OCI-LY3 (cell line): Measurements from ENCODE around the gene NUDT7.
A peak's percentile ranks its signal among the peaks of the same experiment; 100 is the strongest.

ENCODE experiments used
- H2AFZ ChIP-seq: fragments of 200-600, 300-600 bp; shearing (Covaris generic); 2 replicates; pipeline ENCODE4 v1.6.0; 2014; ENCODE audit warnings: antibody characterized with exemption, low read depth, low read length
- H3K27ac ChIP-seq: fragments of 200-600, 300-600 bp; sonication (generic); 2 replicates; pipeline ENCODE4 v1.5.1; 2014; ENCODE audit warnings: mild to moderate bottlenecking, low read length, moderate library complexity, mixed read lengths
- H3K27me3 ChIP-seq: fragments of 200-600, 300-600 bp; sonication (generic); 2 replicates; pipeline ENCODE4 v1.6.1; 2014; ENCODE audit warnings: low read depth, low read length, mixed read lengths
- H3K36me3 ChIP-seq: fragments of 200-600, 300-600 bp; sonication (generic); replicated peaks from 2 replicates; pipeline ENCODE3; 2014; ENCODE audit warnings: low read depth, low read length, mixed read lengths
- H3K4me1 ChIP-seq: fragments of 300-600, 200-600 bp; sonication (generic); 2 replicates; pipeline ENCODE4 v1.6.1; 2014; ENCODE audit warnings: low read length, mixed read lengths
- H3K4me2 ChIP-seq: fragments of 200-600, 300-600 bp; sonication (generic); 2 replicates; pipeline ENCODE4 v1.6.1; 2014; ENCODE audit warnings: low read length, mixed read lengths
- H3K4me3 ChIP-seq: fragments of 300-600, 200-600 bp; sonication (generic); 2 replicates; pipeline ENCODE4 v1.5.1; 2014; ENCODE audit warnings: antibody characterized with exemption, mild to moderate bottlenecking, low read length, moderate library complexity
- H3K79me2 ChIP-seq: fragments of 300-600, 200-600 bp; shearing (Covaris generic); 2 replicates; pipeline ENCODE4 v1.6.1; 2014; ENCODE audit warnings: mild to moderate bottlenecking, low read length, mixed read lengths
- H3K9ac ChIP-seq: fragments of 300-600, 200-600 bp; shearing (Covaris generic); 2 replicates; pipeline ENCODE4 v1.6.0; 2014; ENCODE audit warnings: mild to moderate bottlenecking, low read length, moderate library complexity
- H3K9me3 ChIP-seq: fragments of 200-600, 300-600 bp; shearing (Covaris generic); 2 replicates; pipeline ENCODE4 v1.6.1; 2014; ENCODE audit warnings: low read length, mixed read lengths; ENCODE audit not compliant: insufficient read depth
- H4K20me1 ChIP-seq: fragments of 200-600, 300-600 bp; sonication (generic); 2 replicates; pipeline ENCODE4 v1.6.1; 2016; ENCODE audit warnings: low read length, mixed read lengths; ENCODE audit not compliant: insufficient read depth
- EZH2phosphoT487 ChIP-seq: fragments of 200-600 bp; shearing (Covaris generic); IDR thresholded peaks from 2 replicates; pipeline ENCODE4 v1.6.1; 2018; ENCODE audit warnings: antibody characterized with exemption, mixed run types, low read depth
- TF ChIP-seq, protein P1 (sequence below): fragments of 200-600, 300-600 bp; sonication (generic); IDR thresholded peaks from 2 replicates; pipeline ENCODE4 v1.5.1; 2014; ENCODE audit warnings: antibody characterized with exemption, low read length, low read depth

NUDT7 gene

DNA sequence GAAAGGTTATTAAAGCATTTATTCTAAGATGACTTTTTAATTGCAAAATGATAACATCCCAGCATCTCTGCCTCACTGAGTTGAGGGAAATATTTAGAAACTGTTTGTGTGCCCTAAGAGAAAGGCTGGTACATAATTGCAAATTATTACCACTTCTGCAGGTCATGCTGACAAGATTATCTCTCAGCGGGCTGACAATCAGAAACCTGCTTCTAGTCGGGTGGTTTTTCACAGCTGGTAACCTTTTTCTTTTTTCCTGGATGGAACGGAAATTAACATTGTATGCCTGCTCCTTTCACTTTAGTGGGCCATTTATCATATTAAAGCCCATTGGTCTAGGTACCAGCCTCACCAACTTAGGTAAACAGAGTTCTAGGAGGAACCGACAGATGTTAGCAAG, 17.0 kb upstream of the NUDT7 start:
- Histone ChIP-seq H2AFZ (no peak overlapping the region), H3K9me3 (no peaks in the 10 kb centered on the region), H3K9ac (no peak overlapping the region), H4K20me1 (no peaks in the 10 kb centered on the region), H3K4me1 (no peaks in the 10 kb centered on the region), H3K27me3 (peaks cover 18% of the 10 kb centered on the region; the same call in 1 of the 2 replicates), H3K27ac (no peak overlapping the region), H3K4me3 (no peak overlapping the region), H3K4me2 (no peak overlapping the region), H3K79me2 (no peaks in the 10 kb centered on the region), H3K36me3 (no peaks in the 10 kb centered on the region)
- TF ChIP-seq, protein P1, sequence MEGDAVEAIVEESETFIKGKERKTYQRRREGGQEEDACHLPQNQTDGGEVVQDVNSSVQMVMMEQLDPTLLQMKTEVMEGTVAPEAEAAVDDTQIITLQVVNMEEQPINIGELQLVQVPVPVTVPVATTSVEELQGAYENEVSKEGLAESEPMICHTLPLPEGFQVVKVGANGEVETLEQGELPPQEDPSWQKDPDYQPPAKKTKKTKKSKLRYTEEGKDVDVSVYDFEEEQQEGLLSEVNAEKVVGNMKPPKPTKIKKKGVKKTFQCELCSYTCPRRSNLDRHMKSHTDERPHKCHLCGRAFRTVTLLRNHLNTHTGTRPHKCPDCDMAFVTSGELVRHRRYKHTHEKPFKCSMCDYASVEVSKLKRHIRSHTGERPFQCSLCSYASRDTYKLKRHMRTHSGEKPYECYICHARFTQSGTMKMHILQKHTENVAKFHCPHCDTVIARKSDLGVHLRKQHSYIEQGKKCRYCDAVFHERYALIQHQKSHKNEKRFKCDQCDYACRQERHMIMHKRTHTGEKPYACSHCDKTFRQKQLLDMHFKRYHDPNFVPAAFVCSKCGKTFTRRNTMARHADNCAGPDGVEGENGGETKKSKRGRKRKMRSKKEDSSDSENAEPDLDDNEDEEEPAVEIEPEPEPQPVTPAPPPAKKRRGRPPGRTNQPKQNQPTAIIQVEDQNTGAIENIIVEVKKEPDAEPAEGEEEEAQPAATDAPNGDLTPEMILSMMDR, result no peak
- no peak for TF ChIP-seq EZH2phosphoT487

DNA sequence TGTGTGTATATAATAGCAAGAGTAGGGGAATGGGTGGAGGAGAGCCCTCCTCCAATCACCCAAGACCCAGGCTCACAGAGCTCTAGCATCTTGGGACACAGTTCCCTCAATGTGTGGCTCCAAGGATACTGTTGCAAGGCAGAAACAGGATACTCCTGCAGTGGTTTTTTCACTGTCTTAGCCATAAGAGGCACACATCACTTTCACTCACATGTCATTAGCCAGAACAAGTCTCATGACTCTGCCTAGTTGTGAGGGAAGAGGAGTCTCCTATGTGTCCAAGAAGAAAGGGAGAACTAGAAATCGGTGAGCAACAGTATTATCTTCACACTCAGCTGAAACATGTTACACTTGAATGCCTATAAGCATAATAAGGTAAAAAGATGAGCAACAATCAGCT, 11.1 kb upstream of the NUDT7 start:
- TF ChIP-seq EZH2phosphoT487, result no peak
- Histone ChIP-seq H3K9ac (no peak overlapping the region), H3K4me3 (no peak overlapping the region), H3K9me3 (no peaks in the 10 kb centered on the region), H3K27me3 (peaks cover 19% of the 10 kb centered on the region; the same call in 1 of the 2 replicates), H3K79me2 (no peaks in the 10 kb centered on the region), H3K27ac (no peak overlapping the region), H2AFZ (peak overlapping the region; percentile 30; the same call in 1 of the 2 replicates), H3K4me2 (no peak overlapping the region), H4K20me1 (no peaks in the 10 kb centered on the region), H3K4me1 (no peaks in the 10 kb centered on the region), H3K36me3 (no peaks in the 10 kb centered on the region)

GRCh38 chr16:77711775-77712174, 10.5 kb upstream of the NUDT7 start:
- 0 out of 2 replicates have a peak overlapping the region, but pooled peaks have one; percentile 30 for H3K4me3 ChIP-seq
- H3K36me3 ChIP-seq, result no peaks in the 10 kb centered on the region
- peak overlapping the region; percentile 30; the same call in 1 of the 2 replicates for H2AFZ ChIP-seq
- peaks cover 19% of the 10 kb centered on the region; the same call in 1 of the 2 replicates for H3K27me3 ChIP-seq
- no peaks in the 10 kb centered on the region for H3K9me3 ChIP-seq
- no peaks in the 10 kb centered on the region for H3K4me1 ChIP-seq
- H4K20me1 ChIP-seq, result no peaks in the 10 kb centered on the region
- TF ChIP-seq, protein P1, result no peak
- TF ChIP-seq EZH2phosphoT487, result no peak
- H3K9ac ChIP-seq, result no peak overlapping the region
- H3K4me2 ChIP-seq, result peak overlapping the region; percentile 40
- no peak overlapping the region for H3K27ac ChIP-seq
- H3K79me2 ChIP-seq, result no peaks in the 10 kb centered on the region

GRCh38 chr16:77715145-77715544, 7.2 kb upstream of the NUDT7 start:
- Histone ChIP-seq H3K36me3 (no peaks in the 10 kb centered on the region), H2AFZ (no peak overlapping the region), H3K4me1 (no peaks in the 10 kb centered on the region), H3K79me2 (no peaks in the 10 kb centered on the region), H4K20me1 (no peaks in the 10 kb centered on the region), H3K4me2 (no peak overlapping the region), H3K9ac (no peak overlapping the region), H3K27ac (no peak overlapping the region), H3K27me3 (peaks cover 7% of the 10 kb centered on the region; the same call in 1 of the 2 replicates), H3K4me3 (no peak overlapping the region), H3K9me3 (no peaks in the 10 kb centered on the region)
- no peak for TF ChIP-seq EZH2phosphoT487
- TF ChIP-seq, protein P1, result no peak
